Brain microvascular endothelial cell (primary cell): ENCODE data around the gene ZFAND3.

Experiments
- DNase-seq: peaks from one replicate; pipeline ENCODE4 v3.0.0-alpha.2; 2020
- H3K27ac ChIP-seq: fragments of 250-450 bp; sonication (Bioruptor Pico); 2 replicates; pipeline ENCODE4 v1.5.1; 2020; ENCODE audit warnings: mild to moderate bottlenecking, moderate library complexity
- H3K27me3 ChIP-seq: fragments of 250-450 bp; sonication (Bioruptor Pico); replicated peaks from 2 replicates; pipeline ENCODE4 v1.5.1; 2020; ENCODE audit warnings: mild to moderate bottlenecking
- H3K36me3 ChIP-seq: fragments of 250-450 bp; sonication (Bioruptor Pico); replicated peaks from 2 replicates; pipeline ENCODE4 v1.5.1; 2020; ENCODE audit warnings: mild to moderate bottlenecking
- H3K4me3 ChIP-seq: 2 replicates; pipeline ENCODE4 v1.5.1; 2011; ENCODE audit warnings: low read depth, mild to moderate bottlenecking, control low read depth, low read length, moderate library complexity
- in situ Hi-C: cut with HindIII; loops from 2 replicates; pipeline ENCODE4 v1.10.0; 2017; ENCODE audit warnings: low sequenced_read_pairs, low pct_ligation_motif_present
- TF ChIP-seq, protein P1 (sequence below): IDR thresholded peaks from 2 replicates; pipeline ENCODE4 v1.5.1; 2011; ENCODE audit warnings: low read depth, mild to moderate bottlenecking, moderate library complexity, low read length, control low read depth, inconsistent platforms; ENCODE audit errors: missing control alignments

Gene ZFAND3

DNA sequence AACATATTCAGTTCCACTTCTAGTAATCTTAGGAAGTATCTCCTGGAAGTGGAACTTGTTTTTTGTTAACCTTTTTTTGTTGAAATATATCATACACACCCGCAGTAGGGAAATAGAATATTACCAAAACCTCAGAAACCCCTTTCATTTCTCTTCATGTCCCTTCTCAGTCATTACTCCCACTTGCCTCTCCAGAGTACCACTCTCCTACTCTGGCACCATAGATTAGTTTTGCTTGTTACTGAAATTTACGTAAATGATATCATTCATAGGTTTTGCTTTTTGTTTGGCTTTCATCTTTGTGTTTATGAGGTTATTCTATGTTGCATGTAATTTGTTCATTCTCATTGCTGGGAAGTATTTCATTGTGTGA, 52.8 kb downstream of the ZFAND3 start:
- Histone ChIP-seq H3K27ac (no peak overlapping the region), H3K27me3 (no peaks in the 10 kb centered on the region), H3K36me3 (no peaks in the 10 kb centered on the region), H3K4me3 (no peak overlapping the region)
- DNase-seq, result no peak
- in situ Hi-C loops, result no loop called here
- TF ChIP-seq, protein P1, sequence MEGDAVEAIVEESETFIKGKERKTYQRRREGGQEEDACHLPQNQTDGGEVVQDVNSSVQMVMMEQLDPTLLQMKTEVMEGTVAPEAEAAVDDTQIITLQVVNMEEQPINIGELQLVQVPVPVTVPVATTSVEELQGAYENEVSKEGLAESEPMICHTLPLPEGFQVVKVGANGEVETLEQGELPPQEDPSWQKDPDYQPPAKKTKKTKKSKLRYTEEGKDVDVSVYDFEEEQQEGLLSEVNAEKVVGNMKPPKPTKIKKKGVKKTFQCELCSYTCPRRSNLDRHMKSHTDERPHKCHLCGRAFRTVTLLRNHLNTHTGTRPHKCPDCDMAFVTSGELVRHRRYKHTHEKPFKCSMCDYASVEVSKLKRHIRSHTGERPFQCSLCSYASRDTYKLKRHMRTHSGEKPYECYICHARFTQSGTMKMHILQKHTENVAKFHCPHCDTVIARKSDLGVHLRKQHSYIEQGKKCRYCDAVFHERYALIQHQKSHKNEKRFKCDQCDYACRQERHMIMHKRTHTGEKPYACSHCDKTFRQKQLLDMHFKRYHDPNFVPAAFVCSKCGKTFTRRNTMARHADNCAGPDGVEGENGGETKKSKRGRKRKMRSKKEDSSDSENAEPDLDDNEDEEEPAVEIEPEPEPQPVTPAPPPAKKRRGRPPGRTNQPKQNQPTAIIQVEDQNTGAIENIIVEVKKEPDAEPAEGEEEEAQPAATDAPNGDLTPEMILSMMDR, result no peak

DNA sequence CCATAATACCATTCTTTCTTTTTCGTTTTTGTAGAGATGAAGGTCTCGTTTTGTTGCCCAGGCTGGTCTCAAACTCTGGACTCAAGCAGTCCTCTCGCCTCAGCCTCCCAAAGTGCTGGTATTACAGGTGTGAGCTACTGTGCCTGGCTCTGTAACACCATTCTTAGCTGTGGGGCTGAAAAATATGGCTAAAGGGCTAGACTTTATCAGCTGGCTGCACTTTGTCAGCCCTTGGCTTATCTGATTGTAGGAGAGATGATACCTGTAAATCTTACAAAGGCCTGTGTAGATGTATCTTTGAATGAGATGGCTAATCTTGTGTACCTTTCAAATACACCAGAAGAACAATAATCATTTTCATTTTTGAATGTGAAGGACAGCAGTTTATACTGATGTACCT, 55.2 kb downstream of the ZFAND3 start:
- no peak overlapping the region for H3K27ac ChIP-seq
- no peaks in the 10 kb centered on the region for H3K36me3 ChIP-seq
- in situ Hi-C loops, result no loop called here
- DNase-seq, result no peak
- H3K27me3 ChIP-seq, result no peaks in the 10 kb centered on the region
- TF ChIP-seq, protein P1, result no peak
- no peak overlapping the region for H3K4me3 ChIP-seq

DNA sequence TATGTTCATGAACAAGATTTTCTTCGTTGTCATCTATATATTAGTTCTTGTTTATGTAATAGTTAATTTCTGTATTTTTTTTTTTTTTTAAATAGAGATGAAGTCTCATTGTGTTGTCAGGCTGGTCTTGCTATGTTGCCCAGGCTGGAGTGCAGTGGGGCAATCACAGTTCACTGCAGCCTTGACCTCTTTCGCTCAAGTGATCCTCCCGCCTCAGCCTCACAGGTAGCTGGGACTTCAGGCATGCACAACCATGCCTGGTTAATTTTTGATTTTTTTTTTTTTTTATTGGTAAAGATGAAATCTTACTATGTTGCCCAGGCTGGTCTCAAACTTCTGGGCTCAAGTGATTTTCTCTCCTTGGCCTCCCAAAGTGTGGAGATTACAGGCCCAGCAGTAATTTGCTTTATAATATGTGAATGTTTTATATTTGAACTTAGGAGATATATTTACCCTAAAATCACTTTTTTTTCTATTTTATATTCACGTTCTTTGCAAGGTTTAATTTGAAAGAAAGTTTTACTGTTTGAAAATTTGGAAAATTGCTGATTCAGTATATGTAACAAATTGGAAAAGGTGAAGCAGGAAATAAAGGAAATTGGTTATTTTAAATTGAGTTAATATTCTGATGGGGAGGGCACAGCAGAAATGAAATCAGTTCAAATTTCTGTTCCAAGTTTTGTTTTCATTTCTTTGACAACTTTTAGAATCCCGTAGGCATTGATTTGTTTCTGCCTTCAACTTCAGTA, 56.2 kb downstream of the ZFAND3 start:
- in situ Hi-C loops, result no loop called here
- Histone ChIP-seq H3K27me3 (no peaks in the 10 kb centered on the region), H3K27ac (no peak overlapping the region), H3K36me3 (no peaks in the 10 kb centered on the region), H3K4me3 (no peak overlapping the region)
- TF ChIP-seq, protein P1, result no peak
- no peak for DNase-seq

DNA sequence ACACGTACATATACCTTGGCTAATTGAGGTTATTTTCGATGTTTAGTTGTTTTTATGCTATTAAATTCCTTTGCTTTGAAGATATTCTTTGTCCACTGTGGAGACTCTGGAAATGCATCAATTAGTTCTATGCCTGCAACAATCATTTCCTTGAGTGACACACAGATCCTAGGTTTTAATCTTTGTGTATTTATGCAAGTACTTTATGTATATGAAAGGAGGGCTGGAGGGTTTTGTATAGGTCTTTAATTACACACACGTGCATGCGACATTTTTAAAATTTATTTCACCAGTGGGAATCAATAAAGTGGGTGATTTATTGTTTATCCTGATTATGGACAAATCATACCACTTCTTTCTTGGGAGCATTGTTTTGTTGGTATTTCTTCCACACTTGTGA, 57.3 kb downstream of the ZFAND3 start:
- H3K4me3 ChIP-seq, result no peak overlapping the region
- TF ChIP-seq, protein P1, result no peak
- in situ Hi-C loops, result no loop called here
- no peak for DNase-seq
- H3K27ac ChIP-seq, result no peak overlapping the region
- no peaks in the 10 kb centered on the region for H3K36me3 ChIP-seq
- no peaks in the 10 kb centered on the region for H3K27me3 ChIP-seq

DNA sequence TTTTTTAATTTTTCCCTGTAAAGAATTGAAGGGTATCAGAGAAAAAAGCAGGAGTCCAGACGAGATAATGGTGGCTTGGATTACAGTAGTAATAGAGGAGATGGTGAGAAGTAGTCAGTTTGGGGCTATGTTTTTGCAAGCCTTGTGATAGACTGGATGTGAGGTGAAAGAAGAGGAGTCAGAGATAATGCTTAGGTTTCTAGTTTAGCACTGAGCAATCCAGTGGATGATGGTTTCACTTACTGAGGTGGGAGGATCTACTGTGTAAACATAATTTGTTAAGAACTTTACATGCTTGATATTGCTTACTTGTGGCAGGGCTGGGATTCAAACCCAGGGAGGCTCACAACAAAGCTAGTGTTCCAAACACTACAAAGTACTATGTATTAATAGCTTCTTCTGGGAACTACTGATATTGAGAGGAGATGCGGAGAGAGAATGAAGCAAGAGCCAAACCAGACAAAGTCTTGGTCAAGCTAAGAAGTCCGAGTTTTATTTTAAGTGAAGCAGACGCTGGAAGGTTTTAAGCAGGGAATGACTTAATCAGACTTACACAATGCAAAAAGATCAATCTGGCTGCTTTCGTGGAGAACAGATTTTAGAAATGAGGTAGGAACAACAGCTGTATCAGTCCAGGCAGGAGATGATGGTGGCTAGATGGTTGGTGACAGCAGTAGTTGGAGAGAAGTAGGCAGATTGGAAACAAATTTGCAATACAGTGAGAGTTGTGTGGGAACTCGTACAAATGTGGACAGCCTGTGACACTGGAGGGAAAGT, 58.0 kb downstream of the ZFAND3 start:
- Histone ChIP-seq H3K27me3 (no peaks in the 10 kb centered on the region), H3K27ac (no peak overlapping the region), H3K4me3 (no peak overlapping the region), H3K36me3 (no peaks in the 10 kb centered on the region)
- in situ Hi-C loops, result no loop called here
- DNase-seq, result no peak
- TF ChIP-seq, protein P1, result no peak
